Measurements from ENCODE around the gene DOCK10. TPM values are rescaled to one million over a fixed set of nuclear protein-coding genes. Genes with fewer than 3 reads are reported as not detected.

Gene DOCK10
- total and polyA plus RNA-seq, 9 of the 15 experiments (the other 6 are each of a cell fraction or from before 2014, with no cell fraction given), result 0.01 to 0.87 (median 0.18) TPM

- Histone ChIP-seq H3K27ac (ENCODE audit: extremely low read depth, low read depth, low read length) (no peak overlapping the region), H3K9me3 (replicated peaks; ENCODE audit: control insufficient read depth, insufficient read depth, low read depth, low read length) (no peaks in the 10 kb centered on the region), H3K36me3 (ENCODE audit: control insufficient read depth, insufficient read depth, low read length) (no peaks in the 10 kb centered on the region), H3K4me1 (replicated peaks in 1 of 2; ENCODE audit: control insufficient read depth in 2 of 2, insufficient read depth in 2 of 2, low read length in 2 of 2) (no peaks in the 10 kb centered on the region), H3K79me2 (ENCODE audit: control insufficient read depth, insufficient read depth, low read length) (no peaks in the 10 kb centered on the region), H3K27me3 (ENCODE audit: control insufficient read depth in 2 of 2, insufficient read depth in 2 of 2, low read length in 2 of 2) (no peaks in the 10 kb centered on the region), H3K9me1 (ENCODE audit: control insufficient read depth, insufficient read depth, low read length) (no peaks in the 10 kb centered on the region), H4K20me1 (replicated peaks; ENCODE audit: control insufficient read depth, insufficient read depth, low read length) (no peaks in the 10 kb centered on the region), H3K9ac (ENCODE audit: insufficient read depth in 1 of 2, low read depth in 2 of 2, low read length in 2 of 2) (no peak overlapping the region), H3K4me2 (ENCODE audit: insufficient read depth, low read length) (no peak overlapping the region), H2AFZ (ENCODE audit: low read depth, low read length) (no peak overlapping the region), H3K4me3 (no peak overlapping the region)
- ChIA-PET CTCF (ENCODE audit: low intra/inter-chr PET ratio) (no interaction called here), POLR2A (no interaction called here)
- WGBS (ENCODE audit: insufficient coverage, low coverage, missing lambda C conversion rate), result 0% methylated on average over 1 of the region's 1 CpG
- DNase-seq (ENCODE audit: extremely low read depth in 1 of 4, low spot score in 3 of 4) (no peak), FAIRE-seq (no peak), ATAC-seq (no peak)
- BruUV-seq (replicated peaks), result no TSS peak
- intact Hi-C loops (cut with micrococcal nuclease), result no loop called here
- no peak for TF ChIP-seq SRF (CRISPR knock-in tag; IDR thresholded peaks at IDR 0.05)
- no peak for TF ChIP-seq CTCFL (IDR thresholded peaks at IDR 0.05; ENCODE audit: borderline replicate concordance, insufficient read depth, low read depth, low read length, poor library complexity, severe bottlenecking)
- TF ChIP-seq RBM14 (IDR thresholded peaks at IDR 0.05; ENCODE audit: borderline replicate concordance, insufficient read depth, low read depth, low read length), result no peak
- TF ChIP-seq ZNF311 (CRISPR knock-in tag; IDR thresholded peaks at IDR 0.05), result no peak
- TF ChIP-seq PHF20 (IDR thresholded peaks at IDR 0.05; ENCODE audit: partially characterized antibody), result no peak
- TF ChIP-seq, protein P1, sequence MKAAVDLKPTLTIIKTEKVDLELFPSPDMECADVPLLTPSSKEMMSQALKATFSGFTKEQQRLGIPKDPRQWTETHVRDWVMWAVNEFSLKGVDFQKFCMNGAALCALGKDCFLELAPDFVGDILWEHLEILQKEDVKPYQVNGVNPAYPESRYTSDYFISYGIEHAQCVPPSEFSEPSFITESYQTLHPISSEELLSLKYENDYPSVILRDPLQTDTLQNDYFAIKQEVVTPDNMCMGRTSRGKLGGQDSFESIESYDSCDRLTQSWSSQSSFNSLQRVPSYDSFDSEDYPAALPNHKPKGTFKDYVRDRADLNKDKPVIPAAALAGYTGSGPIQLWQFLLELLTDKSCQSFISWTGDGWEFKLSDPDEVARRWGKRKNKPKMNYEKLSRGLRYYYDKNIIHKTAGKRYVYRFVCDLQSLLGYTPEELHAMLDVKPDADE (conservative IDR thresholded peaks at IDR 0.05; ENCODE audit: control insufficient read depth, low read depth, low read length), result no peak
- no peak for TF ChIP-seq WHSC1 (IDR thresholded peaks at IDR 0.05; ENCODE audit: low read length)
- no peak for TF ChIP-seq CBFB (CRISPR knock-in tag; IDR thresholded peaks at IDR 0.05)
- no peak for TF ChIP-seq JUN (IDR thresholded peaks at IDR 0.05; ENCODE audit: borderline replicate concordance, low read depth, low read length)
- no peak for TF ChIP-seq JUN (CRISPR knock-in tag; IDR thresholded peaks at IDR 0.05; ENCODE audit: borderline replicate concordance)
- no peak for TF ChIP-seq HOMEZ (CRISPR knock-in tag; IDR thresholded peaks at IDR 0.05)
- TF ChIP-seq GTF2E2 (tag; IDR thresholded peaks at IDR 0.05), result no peak
- no peak for TF ChIP-seq ZNF551 (CRISPR knock-in tag; IDR thresholded peaks at IDR 0.05)
- TF ChIP-seq ZBED1 (IDR thresholded peaks at IDR 0.05), result no peak
- in situ Hi-C loops (cut with MboI), result no loop called here
Observed at GRCh38 chr2:224875153-224875552, 167.1 kb downstream of the DOCK10 start.

All from K562 (cell line).